Osteocyte (in vitro differentiated cells): ENCODE measurements around the gene TECPR1. TPM values are rescaled to one million over a fixed set of nuclear protein-coding genes. Genes with fewer than 3 reads are reported as not detected.

ENCODE experiments used
- DNase-seq: peaks from one replicate; pipeline ENCODE4 v3.0.0; 2021; ENCODE audit warnings: mixed read lengths; ENCODE audit not compliant: unreplicated experiment; ENCODE audit errors: extremely low spot score
- H3K27ac Mint-ChIP-seq: one replicate; pipeline ENCODE4 v1.8.0; 2021; ENCODE audit warnings: mild to moderate bottlenecking, mixed read lengths; ENCODE audit not compliant: unreplicated experiment
- H3K27me3 Mint-ChIP-seq: one replicate; pipeline ENCODE4 v1.8.0; 2021; ENCODE audit warnings: mixed read lengths; ENCODE audit not compliant: unreplicated experiment
- H3K36me3 Mint-ChIP-seq: one replicate; pipeline ENCODE4 v1.8.0; 2021; ENCODE audit warnings: mixed read lengths; ENCODE audit not compliant: unreplicated experiment
- H3K4me1 Mint-ChIP-seq: one replicate; pipeline ENCODE4 v1.8.0; 2021; ENCODE audit warnings: mixed read lengths; ENCODE audit not compliant: unreplicated experiment
- H3K4me3 Mint-ChIP-seq: one replicate; pipeline ENCODE4 v1.8.0; 2021; ENCODE audit warnings: mild to moderate bottlenecking, moderate library complexity, mixed read lengths; ENCODE audit not compliant: unreplicated experiment
- H3K9me3 Mint-ChIP-seq: one replicate; pipeline ENCODE4 v1.8.0; 2021; ENCODE audit warnings: mixed read lengths; ENCODE audit not compliant: unreplicated experiment
- CTCF ChIP-seq: fragments of 200-600 bp; sonication (generic); IDR thresholded peaks from 2 replicates; pipeline ENCODE4 v1.5.0; 2021; ENCODE audit warnings: antibody characterized with exemption, mild to moderate bottlenecking, moderate library complexity
- total RNA-seq: library from RNA; stranded (reverse); gene quantifications from 2 replicates; pipeline ENCODE4 v1.2.1, GENCODE V29; 2021

TECPR1 gene
- total RNA-seq, 1 donor from 2014 or later, result 33.6 TPM

- no peak for DNase-seq
- Mint-ChIP-seq H3K9me3 (peaks cover 7% of the 10 kb centered on the region), H3K4me3 (no peak overlapping the region), H3K4me1 (peaks cover 18% of the 10 kb centered on the region), H3K27me3 (no peaks in the 10 kb centered on the region), H3K36me3 (peaks cover 18% of the 10 kb centered on the region), H3K27ac (no peak overlapping the region)
- TF ChIP-seq CTCF, result no peak
These were observed 36.2 kb downstream of the TECPR1 start for GRCh38 chr7:98215561-98216495.

- no peak for TF ChIP-seq CTCF
- Mint-ChIP-seq H3K4me3 (no peak overlapping the region), H3K9me3 (peaks cover 7% of the 10 kb centered on the region), H3K27ac (no peak overlapping the region), H3K36me3 (peaks cover 18% of the 10 kb centered on the region), H3K27me3 (no peaks in the 10 kb centered on the region), H3K4me1 (peaks cover 18% of the 10 kb centered on the region)
- no peak for DNase-seq
These were observed 37.2 kb downstream of the TECPR1 start for GRCh38 chr7:98214811-98215321.

GRCh38 chr7:98213888-98214810 is 37.9 kb downstream of the TECPR1 start:
- Mint-ChIP-seq H3K27ac (no peak overlapping the region), H3K9me3 (peaks cover 5% of the 10 kb centered on the region), H3K4me3 (no peak overlapping the region), H3K36me3 (peaks cover 16% of the 10 kb centered on the region), H3K4me1 (peaks cover 16% of the 10 kb centered on the region), H3K27me3 (no peaks in the 10 kb centered on the region)
- no peak for DNase-seq
- no peak for TF ChIP-seq CTCF

GRCh38 chr7:98213296-98213887 is 38.6 kb downstream of the TECPR1 start:
- H3K9me3 Mint-ChIP-seq, result no peaks in the 10 kb centered on the region
- TF ChIP-seq CTCF, result no peak
- H3K4me1 Mint-ChIP-seq, result peaks cover 8% of the 10 kb centered on the region
- no peaks in the 10 kb centered on the region for H3K27me3 Mint-ChIP-seq
- no peak overlapping the region for H3K4me3 Mint-ChIP-seq
- H3K27ac Mint-ChIP-seq, result no peak overlapping the region
- peaks cover 11% of the 10 kb centered on the region for H3K36me3 Mint-ChIP-seq
- no peak for DNase-seq
